HAP-1 (cell line): ENCODE measurements around the gene TBR1.

Source experiments
- DNase-seq, 2 experiments: peaks; one replicate each; pipeline ENCODE4 v3.0.0-alpha.2; 2016 to 2020; ENCODE audit warnings: low spot score in 2 of 2
- H3K27me3 ChIP-seq: fragments of 250-450 bp; sonication (Bioruptor Pico); 2 replicates; pipeline ENCODE4 v1.5.1; 2020; ENCODE audit warnings: low read depth, mild to moderate bottlenecking, moderate library complexity
- H3K36me3 ChIP-seq: fragments of 250-450 bp; sonication (Bioruptor Pico); replicated peaks from 2 replicates; pipeline ENCODE4 v1.5.1; 2020; ENCODE audit warnings: mild to moderate bottlenecking
- H3K4me1 ChIP-seq: fragments of 250-450 bp; sonication (Bioruptor Pico); 2 replicates; pipeline ENCODE4 v1.5.1; 2020; ENCODE audit warnings: mild to moderate bottlenecking
- H3K4me3 ChIP-seq: fragments of 250-450 bp; sonication (Bioruptor Pico); 2 replicates; pipeline ENCODE4 v1.5.1; 2020; ENCODE audit warnings: mild to moderate bottlenecking, moderate library complexity
- H3K9me3 ChIP-seq: fragments of 250-450 bp; sonication (Bioruptor Pico); 2 replicates; pipeline ENCODE4 v1.5.1; 2020; ENCODE audit warnings: mild to moderate bottlenecking, moderate library complexity
- in situ Hi-C: fragments of 300-500 bp; cut with MboI; formaldehyde crosslinking; loops from 3 replicates; pipeline ENCODE4 v1.14.3; 2020; ENCODE audit warnings: low sequenced_read_pairs, inconsistent platforms, mixed read lengths

Gene TBR1

DNA sequence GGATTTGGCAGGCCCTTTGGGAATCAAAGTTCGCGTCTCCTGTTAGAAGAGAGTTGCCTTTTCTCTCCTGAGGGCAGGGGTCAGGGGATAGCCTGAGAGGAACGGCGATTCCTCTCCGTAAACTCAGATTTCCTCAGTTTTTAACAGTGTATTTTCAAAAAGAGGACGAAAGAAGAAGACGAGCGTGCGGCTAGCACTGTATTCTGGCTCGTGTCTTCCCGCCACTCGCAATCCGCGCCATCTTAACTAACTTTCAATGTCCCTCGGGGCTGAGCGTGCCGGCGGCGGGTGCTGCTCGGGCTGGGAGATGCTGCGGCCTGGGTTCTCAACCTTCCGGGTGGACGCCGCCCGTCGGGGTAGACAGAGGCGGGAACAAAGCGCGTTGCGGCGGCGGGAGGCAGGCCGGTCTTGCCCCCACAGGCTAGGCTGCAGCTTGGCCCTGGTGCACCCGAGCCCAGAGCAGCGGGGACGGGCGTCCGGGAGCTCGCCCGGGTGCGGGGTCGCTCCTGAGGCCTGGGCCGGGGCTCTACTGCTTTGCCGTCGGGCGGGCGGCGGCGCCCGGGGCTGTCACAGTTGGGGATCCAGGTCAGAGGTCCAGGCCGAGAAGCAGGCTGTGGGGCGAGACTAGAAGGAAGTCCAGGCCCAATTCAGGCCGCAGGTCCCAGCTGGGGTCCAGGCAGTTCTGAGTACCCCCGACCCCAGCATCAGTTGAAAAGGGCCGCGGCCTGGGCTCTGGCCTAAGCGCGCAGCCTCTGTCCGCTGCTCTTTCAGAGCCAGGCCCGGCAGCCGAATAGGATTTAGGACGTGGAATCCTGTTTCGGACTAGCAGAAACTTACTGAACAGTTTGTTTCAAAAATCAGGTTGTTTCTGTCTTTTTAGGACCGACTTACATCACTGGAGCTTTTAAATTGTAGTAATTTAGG is 11.8 kb downstream of the TBR1 start:
- H3K4me1 ChIP-seq: no peaks in the 10 kb centered on the region
- in situ Hi-C loops: no loop called here
- DNase-seq: no peak
- H3K9me3 ChIP-seq: no peaks in the 10 kb centered on the region
- H3K27me3 ChIP-seq: no peaks in the 10 kb centered on the region
- H3K4me3 ChIP-seq: no peak overlapping the region
- H3K36me3 ChIP-seq: no peaks in the 10 kb centered on the region

DNA sequence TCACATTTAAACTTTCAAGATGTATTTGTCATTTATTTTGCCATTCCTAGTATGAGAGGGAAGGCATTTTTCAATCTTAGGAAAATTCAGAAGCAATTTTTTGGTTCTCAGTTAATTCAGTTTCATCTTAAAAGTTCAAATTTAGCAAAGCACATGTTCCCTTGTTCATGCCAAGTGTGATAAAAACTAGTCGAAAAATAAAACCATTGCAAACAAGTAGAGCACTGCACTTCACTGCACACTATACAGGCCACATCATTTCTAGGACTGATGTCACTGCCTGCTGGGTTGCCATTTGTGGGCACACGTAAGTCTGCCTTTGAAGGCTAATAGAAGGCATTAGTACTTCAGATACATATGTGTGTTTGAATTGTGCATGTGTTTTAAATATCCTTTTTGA is 14.3 kb downstream of the TBR1 start:
- in situ Hi-C loops: no loop called here
- no peaks in the 10 kb centered on the region for H3K27me3 ChIP-seq

DNA sequence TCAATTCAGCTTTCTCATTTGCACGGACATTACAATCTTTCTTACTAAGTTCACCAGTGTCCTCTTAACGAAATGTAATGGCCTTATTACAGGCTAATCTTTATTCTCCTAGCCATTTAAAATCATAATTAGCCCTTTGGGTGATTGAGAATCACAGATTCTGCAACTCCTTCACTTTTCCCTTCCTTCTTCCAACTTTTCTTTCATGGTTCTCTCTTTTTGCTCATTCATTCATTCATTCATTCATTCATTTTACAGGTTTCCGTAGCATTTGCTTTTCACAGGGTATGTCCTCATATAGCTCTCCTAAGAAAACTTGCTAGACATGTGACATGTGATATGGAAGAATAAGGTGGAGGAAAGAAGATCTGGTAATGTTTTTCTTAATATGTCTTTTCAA is 16.0 kb downstream of the TBR1 start:
- DNase-seq: no peak
- H3K4me1 ChIP-seq: no peaks in the 10 kb centered on the region
- H3K4me3 ChIP-seq: no peak overlapping the region
- in situ Hi-C loops: no loop called here
- H3K9me3 ChIP-seq: no peaks in the 10 kb centered on the region; the same call in 1 of the 2 replicates
- H3K27me3 ChIP-seq: no peaks in the 10 kb centered on the region
- no peaks in the 10 kb centered on the region for H3K36me3 ChIP-seq

More for the DNA sequence above, 14.3 kb downstream of the TBR1 start:
- Histone ChIP-seq H3K9me3 (no peaks in the 10 kb centered on the region; the same call in 1 of the 2 replicates), H3K36me3 (no peaks in the 10 kb centered on the region), H3K4me3 (no peak overlapping the region), H3K4me1 (no peaks in the 10 kb centered on the region)
- DNase-seq: no peak

DNA sequence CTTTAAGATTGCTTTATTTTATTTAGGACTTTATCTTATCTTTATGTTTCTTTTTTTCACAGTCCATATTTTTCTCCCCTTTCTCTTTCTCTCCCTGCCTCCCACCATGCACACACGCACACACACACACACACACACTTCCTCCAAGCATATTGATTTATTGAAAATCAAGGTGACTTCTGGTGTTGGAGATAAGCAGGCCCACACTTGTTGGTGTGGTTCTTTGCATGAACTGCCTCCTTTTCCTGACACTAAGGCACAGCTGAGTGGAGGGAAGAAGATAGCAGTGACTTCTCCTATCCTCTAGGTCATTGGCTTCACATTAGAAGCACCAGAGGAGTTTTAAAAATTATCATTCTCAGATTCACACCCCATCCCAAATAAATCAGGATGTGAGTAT is 18.0 kb downstream of the TBR1 start:
- Histone ChIP-seq H3K4me3 (no peak overlapping the region), H3K36me3 (no peaks in the 10 kb centered on the region), H3K9me3 (no peaks in the 10 kb centered on the region; the same call in 1 of the 2 replicates), H3K4me1 (no peaks in the 10 kb centered on the region), H3K27me3 (no peaks in the 10 kb centered on the region)
- in situ Hi-C loops: no loop called here
- DNase-seq: no peak

DNA sequence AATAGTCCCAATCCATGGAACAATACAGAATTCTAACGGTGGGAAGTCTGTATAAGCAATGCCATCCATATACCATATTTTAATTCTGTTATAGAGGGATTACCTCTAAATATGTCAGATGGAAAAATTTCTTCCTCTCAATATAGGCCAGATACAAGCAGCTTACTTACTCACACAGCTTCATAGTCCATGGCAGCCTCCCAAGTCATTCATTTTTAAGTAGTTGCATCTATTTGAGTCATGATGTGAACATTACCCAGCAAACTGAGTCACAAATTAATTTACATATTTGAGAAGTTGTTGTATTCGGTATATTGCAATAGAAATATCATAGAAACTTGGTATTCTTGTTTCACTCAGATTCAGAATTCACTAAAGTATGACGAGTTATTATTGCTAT is 20.3 kb downstream of the TBR1 start:
- no peaks in the 10 kb centered on the region for H3K36me3 ChIP-seq
- DNase-seq: no peak
- no peak overlapping the region for H3K4me3 ChIP-seq
- in situ Hi-C loops: no loop called here
- H3K9me3 ChIP-seq: no peaks in the 10 kb centered on the region; the same call in 1 of the 2 replicates
- no peaks in the 10 kb centered on the region for H3K4me1 ChIP-seq
- no peaks in the 10 kb centered on the region for H3K27me3 ChIP-seq

DNA sequence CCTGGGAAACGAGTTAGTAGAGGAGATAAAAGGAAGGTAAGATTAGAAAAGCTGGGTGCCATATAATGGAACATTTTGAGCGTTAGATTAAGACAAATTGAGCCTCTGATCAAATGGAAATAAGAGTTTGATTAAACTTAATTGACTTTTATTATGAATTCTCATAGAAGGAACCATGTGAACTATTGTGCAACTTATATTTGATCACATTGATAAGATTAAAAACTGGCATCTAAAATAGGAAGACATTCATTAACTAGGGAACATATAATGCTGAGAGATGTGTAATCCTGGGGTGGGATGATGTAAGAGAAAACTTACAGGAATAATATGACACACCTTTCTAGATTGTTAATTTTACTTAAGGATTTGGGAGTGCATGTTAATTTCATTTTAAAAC is 22.5 kb downstream of the TBR1 start:
- Histone ChIP-seq H3K9me3 (no peaks in the 10 kb centered on the region; the same call in 1 of the 2 replicates), H3K27me3 (no peaks in the 10 kb centered on the region), H3K4me1 (no peaks in the 10 kb centered on the region), H3K4me3 (no peak overlapping the region), H3K36me3 (no peaks in the 10 kb centered on the region)
- no peak for DNase-seq
- in situ Hi-C loops: no loop called here

DNA sequence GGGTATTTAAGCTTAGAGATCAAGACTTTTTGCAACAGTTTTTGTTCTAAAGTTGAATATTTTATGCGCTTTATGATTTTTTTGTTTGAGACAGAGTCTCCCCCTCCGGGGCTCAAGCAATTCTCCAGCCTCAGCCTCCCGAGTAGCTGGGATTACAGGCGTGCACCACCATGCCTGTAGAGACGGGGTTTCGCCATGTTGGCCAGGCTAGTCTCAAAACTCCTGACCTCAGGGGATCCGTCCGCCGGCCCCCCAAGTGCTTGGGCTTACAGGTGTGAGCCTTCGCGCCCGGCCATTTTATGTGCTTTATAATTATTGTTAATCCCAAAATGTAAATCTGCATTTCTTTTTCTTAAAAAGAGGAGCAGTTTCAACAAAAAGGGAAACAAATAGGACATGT is 29.0 kb downstream of the TBR1 start:
- H3K36me3 ChIP-seq: no peaks in the 10 kb centered on the region
- H3K9me3 ChIP-seq: no peaks in the 10 kb centered on the region
- 0 out of 2 replicates have a peak, but pooled peaks cover 2% of the 10 kb centered on the region for H3K27me3 ChIP-seq
- no peak for DNase-seq
- in situ Hi-C loops: no loop called here
- no peak overlapping the region for H3K4me3 ChIP-seq
- no peaks in the 10 kb centered on the region for H3K4me1 ChIP-seq

DNA sequence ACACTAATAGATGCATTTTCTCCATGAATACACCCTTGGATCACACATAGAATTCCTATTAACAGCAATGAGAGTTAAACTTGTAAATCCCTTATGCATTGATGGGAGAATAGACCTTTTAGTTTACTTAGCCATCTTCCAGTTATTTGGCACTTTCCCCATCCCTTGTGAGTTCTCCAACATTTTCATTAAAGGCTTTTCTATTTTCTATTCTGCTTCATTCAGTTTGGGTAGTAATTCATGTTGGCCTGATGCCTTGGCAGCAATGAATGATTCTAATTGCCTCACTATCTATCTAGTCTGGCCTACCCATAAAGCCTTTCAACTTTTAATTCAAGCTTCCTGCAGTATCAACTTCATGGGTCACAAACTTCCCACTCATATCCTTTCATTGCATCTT is 32.3 kb downstream of the TBR1 start:
- DNase-seq: no peak
- in situ Hi-C loops: no loop called here
- Histone ChIP-seq H3K4me1 (no peaks in the 10 kb centered on the region), H3K36me3 (no peaks in the 10 kb centered on the region), H3K27me3 (0 out of 2 replicates have a peak, but pooled peaks cover 2% of the 10 kb centered on the region), H3K9me3 (no peaks in the 10 kb centered on the region), H3K4me3 (no peak overlapping the region)

DNA sequence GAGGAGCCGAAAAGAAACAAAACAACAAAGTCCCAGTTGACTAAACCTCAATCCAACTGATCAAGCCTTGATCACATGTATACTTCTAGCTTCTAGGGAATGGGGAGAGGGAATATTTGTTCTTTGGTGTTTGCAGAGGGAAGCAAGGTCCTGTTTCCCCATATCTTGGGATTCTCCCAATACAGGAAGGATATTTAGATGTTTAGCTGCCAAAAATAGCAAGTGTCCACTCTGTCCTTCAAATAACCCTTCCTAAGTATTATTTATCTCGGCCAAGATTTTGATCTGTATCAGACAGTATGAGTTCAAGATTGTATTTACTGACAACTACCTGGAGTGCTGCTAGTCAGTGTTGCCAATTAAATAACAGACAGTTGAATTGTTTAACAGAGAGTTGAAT is 55.5 kb downstream of the TBR1 start:
- in situ Hi-C loops: no loop called here
- no peaks in the 10 kb centered on the region for H3K36me3 ChIP-seq
- no peaks in the 10 kb centered on the region for H3K27me3 ChIP-seq
- H3K9me3 ChIP-seq: no peaks in the 10 kb centered on the region
- DNase-seq: no peak
- H3K4me1 ChIP-seq: no peaks in the 10 kb centered on the region
- no peak overlapping the region for H3K4me3 ChIP-seq

DNA sequence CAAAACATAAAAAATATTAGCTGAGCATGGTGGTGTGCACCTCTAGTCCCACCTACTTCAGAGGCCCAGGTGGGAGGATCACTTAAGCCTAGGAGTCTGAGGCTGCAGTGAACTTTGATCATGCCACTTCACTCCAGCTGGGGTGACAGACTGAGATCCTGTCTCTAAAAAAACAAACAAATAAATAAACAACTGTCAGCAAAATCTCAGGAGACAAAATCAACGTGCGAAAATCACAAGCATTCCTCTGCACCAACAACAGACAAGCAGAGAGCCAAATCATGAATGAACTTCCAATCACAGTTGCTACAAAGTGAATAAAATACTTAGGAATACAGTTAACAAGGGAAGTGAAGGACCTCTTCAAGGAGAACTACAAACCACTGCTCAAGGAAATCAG is 58.8 kb downstream of the TBR1 start:
- no peaks in the 10 kb centered on the region for H3K9me3 ChIP-seq
- no peaks in the 10 kb centered on the region for H3K27me3 ChIP-seq
- DNase-seq: no peak
- in situ Hi-C loops: no loop called here
- no peaks in the 10 kb centered on the region for H3K36me3 ChIP-seq
- no peaks in the 10 kb centered on the region for H3K4me1 ChIP-seq
- H3K4me3 ChIP-seq: no peak overlapping the region
